HG03135 (cell line): ENCODE measurements around the gene CARD11.
"Not testable (repeated sequence)": the region's sequence is repeated elsewhere in the genome, so short reads cannot be mapped to it uniquely, and the experiment has no call there.

ENCODE experiments used
- ATAC-seq: cut with Tn5 transposase; IDR thresholded peaks from one replicate; pipeline ENCODE4 v1.9.1; 2021; ENCODE audit warnings: mild to moderate bottlenecking, moderate library complexity; ENCODE audit not compliant: unreplicated experiment

The CARD11 gene

GRCh38 chr7:2928613-2929311 lies 114.9 kb downstream of the CARD11 start:
- no peak for ATAC-seq

GRCh38 chr7:2928256-2928612 lies 115.4 kb downstream of the CARD11 start:
- ATAC-seq = no peak

- ATAC-seq = no peak
These were observed 116.1 kb downstream of the CARD11 start for GRCh38 chr7:2927592-2927991.

GRCh38 chr7:2926896-2927405 lies 116.7 kb downstream of the CARD11 start:
- ATAC-seq = no peak

- no peak for ATAC-seq
These were observed 117.4 kb downstream of the CARD11 start for GRCh38 chr7:2926120-2926895.

DNA sequence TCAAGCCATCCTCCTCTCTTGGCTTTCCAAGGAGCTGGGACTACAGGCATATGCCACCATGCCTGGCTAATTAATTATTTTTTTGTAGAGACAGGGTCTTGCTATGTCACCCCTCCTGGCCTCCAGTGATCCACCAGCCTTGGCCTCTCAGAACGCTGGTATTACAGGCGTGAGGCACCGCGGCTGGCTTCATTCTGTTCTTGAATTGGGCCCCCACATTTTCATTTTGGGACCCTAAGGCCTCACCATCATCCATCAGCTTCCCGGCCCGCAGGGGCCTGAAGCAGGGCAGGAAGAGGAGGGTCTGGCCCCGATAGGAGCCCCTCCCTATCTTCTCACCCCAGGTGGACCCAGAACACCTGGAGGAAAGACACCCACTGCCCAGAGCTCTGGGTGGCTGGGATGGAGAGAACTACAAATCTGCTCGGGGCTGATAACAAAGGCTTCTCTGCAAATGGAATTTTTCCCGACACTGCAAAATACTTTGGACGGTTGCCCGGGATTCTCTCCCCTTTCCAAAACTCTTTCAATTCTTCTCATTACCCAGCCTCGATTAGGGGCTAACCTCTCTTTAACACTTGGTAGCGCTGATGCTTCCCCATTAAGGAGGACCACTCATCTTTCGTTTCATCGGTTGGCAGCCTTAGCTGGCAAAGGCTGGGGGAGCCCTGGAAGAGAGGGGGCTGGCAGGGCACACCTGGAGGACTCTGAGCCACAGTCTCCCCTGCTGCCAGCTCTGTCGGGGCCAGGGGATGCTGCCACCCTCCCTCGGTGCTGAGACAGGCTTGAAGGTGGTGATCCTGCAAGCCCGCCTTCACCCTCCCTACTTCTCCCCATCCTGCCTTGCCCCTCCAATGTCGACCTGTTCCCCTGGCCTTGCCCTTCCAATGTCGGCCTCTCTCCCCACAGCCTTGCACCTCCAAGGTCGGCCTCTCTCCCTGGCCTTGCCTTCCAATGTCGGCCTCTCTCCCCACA lies 118.5 kb downstream of the CARD11 start:
- no peak for ATAC-seq

DNA sequence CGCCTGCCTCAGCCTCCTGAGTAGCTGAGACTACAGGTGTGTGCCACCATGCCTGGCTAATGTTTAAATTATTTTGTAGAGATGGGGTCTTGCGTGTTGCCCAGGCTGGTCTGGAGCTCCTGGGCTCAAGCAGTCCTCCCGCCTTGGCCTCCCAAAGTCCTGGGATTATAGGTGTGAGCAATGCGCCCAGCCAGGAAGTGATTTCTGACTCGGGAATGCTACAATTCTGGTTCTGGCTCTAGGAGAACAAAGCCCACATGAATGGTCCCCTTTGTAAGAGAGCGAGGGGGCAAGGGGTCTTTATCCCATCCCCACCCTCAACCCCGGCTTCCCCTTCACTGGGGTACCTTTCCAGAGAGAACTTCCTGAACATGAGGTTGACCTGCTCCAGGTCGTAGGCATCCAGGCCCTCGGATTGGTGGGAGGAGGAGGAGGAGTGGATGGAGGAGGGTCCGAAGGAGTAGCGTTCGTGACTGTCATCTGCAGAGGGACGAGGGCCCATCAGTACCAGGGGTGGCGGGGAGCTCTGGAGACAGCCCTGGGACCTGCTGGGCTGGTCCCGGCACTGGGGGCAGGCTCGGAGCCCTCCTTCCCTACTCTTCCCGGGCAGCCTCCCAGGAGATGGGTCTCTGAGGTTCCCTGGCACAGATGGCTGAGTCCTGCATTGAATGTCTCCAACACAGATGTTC lies 119.6 kb downstream of the CARD11 start:
- no peak for ATAC-seq

DNA sequence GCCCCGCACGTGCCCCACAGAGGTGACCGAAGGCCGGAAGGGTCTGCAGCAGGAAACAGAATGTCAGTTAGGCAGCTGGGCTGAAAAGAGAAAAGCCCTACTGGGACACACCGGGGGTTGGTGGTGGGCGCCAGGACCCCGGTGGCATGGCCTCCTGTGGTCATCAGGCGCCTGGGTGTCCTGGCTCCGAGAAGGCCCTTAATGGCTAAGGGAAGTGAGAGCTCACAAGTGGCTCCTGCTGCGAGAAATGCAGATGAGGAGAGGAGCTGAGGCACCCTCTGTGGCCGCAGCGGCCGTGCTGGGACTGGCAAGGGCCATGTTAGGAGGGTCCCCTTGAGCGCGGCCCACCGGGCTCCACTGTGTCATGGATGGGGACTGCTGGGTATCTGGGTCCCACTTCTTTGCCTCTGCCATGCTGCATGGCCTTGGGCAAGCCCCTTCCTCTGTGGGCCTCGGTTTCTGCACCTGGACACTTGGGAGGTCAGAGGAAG lies 120.3 kb downstream of the CARD11 start:
- no peak for ATAC-seq

DNA sequence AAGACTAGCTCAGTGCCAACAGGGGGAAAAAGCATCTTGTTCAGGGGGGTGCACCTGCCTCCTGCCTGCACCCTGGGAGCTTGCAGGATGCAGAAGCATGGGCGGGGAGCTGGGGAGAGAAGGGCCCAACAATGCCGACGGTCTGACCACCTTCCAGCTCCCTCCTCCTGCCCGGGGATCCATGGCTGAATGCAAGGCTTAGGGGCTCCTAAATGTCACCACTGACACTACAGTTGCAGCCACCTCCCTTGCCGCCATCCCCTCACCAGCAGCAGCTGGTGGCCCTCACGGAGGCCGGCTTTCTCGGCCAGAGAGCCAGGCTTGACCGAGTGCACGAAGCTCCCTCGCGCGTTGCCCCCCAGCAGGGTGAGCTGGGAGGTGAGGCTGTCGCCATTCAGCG lies 120.8 kb downstream of the CARD11 start:
- no peak for ATAC-seq

DNA sequence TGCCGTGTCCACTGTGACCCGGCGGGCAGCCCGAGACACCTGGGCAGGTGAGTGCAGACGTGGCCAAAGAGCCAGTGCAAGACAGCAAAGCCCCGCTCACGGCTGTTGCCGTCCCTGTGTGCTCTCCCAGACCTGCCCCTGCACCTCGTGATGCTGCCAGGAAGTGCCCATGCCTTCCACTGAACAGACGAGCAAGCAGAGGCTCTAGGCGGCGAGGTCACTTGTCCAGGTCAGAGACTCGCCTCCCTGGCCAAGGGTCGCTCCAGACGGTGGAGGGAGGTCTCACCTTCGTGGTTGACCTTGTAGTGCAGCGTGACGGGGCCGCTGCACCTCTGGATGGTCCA lies 121.3 kb downstream of the CARD11 start:
- no peak for ATAC-seq

DNA sequence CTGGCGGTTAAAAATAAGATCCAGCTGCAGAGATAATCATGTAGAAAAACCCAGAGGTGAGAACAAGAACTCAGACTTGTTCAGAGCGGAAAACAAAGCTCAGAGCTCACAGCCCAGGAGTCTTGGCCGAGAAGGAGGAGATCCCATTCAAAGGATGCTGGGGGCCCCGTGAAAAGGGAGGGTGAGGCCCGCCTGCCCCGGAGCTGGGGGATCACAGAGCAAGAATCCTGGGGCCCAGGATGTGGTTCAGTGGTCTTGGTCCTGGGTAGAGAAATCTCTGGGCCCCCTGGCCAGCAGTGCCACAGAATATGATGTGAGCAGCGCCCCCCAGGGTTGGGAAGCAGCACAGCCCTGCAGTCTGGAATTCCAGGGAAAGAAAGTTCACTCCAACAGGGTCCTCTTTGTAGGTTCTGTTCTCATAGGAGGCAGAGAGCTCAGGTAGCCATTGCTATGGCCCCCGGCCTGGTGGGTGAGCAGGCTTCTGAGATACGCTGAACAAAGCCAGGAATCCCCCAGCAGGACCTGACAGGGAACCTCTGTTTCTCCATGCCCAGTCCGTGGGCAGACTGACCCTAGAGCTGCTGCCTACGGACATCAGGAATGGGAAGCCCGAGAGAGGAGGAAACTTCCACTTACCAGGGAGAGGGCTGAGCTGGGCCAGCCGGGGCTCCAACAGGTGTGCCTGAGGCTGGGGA lies 121.9 kb downstream of the CARD11 start:
- ATAC-seq = no peak

DNA sequence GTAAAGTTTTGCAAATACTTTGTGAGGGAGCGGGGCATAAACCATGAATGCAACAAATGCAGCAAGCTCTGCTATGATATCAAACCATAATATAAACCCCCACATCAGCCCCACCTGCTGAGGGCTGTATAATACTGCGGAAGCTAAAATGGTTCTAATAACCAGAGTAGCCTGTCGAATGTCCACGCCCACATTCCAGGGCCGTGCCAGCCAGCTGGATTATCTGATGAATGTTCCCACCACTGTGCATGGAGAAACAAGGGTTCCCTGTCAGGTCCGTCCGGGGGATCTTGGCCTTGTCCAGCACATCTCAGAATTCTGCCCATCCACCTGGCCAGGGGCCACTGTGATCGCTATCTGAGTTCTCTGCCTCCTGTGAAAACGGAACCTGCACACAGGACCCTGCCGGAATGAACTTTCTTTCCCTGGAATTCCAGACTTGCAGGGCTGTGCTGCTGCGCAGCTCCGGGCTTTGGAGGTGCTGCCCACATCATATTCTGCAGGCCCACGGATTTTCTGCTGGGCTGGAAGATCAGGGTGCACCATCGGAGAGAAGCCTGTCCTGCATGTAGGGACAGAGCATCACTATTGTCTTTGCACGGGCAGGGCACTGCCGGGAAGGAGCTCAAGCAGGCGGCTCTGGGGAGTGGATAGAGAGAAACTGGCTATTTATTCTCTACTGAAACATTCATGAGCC lies 122.6 kb downstream of the CARD11 start:
- no peak for ATAC-seq

DNA sequence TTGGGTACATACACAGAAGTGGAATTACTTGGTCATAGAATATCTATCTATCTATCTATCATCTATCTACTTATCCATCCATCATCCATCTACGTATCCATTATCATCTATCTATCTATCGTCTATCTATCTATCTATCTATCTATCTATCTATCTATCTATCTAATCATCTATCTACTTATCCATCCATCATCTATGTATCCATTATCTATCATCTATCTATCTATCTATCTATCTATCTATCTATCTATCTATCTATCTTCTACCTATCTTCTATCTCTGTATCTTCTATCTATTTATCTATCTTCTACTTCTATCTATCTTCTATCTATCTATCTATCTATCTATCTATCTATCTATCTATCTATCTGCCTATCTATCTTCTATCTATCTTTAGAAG lies 123.2 kb downstream of the CARD11 start:
- not testable (repeated sequence) for ATAC-seq

- no peak for ATAC-seq
These were observed 123.6 kb downstream of the CARD11 start for GRCh38 chr7:2920041-2920440.

- no peak for ATAC-seq
These were observed 124.4 kb downstream of the CARD11 start for GRCh38 chr7:2919256-2919655.

GRCh38 chr7:2918406-2918805 lies 125.3 kb downstream of the CARD11 start:
- ATAC-seq = no peak

- ATAC-seq = no peak
These were observed 128.6 kb downstream of the CARD11 start for GRCh38 chr7:2915023-2915422.

GRCh38 chr7:2913760-2914387 lies 129.8 kb downstream of the CARD11 start:
- ATAC-seq = no peak
